ENCODE measurements around the gene POLG.

Gene POLG

GRCh38 chr15:89353991-89354390 lies 19.4 kb upstream of the POLG start:
- no peak for DNase-seq

DNA sequence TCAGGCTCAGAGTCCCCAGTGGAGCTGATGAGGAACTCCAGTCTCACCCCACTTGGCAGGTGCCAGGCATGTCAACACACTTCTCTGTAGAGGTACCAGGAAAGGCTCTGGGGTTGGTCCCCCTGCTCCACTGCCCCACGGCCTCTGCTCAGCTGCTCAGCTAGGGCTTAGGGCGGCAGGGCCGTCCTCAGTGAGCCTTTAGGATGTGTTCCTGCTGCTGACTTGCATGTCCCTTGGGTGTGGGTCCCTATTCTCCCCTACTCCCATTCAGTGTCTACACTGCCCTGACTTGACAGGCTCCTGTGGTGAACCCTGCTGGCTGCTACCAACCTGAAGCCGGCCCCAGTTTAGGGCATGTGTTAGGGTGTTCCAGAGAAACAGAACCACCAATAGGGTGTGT lies 17.9 kb upstream of the POLG start:
- DNase-seq, result no peak

GRCh38 chr15:89349206-89349558 lies 14.6 kb upstream of the POLG start:
- no peak for DNase-seq

- DNase-seq, result peak; percentile 5
Measured at GRCh38 chr15:89346516-89347231, 12.1 kb upstream of the POLG start.

DNA sequence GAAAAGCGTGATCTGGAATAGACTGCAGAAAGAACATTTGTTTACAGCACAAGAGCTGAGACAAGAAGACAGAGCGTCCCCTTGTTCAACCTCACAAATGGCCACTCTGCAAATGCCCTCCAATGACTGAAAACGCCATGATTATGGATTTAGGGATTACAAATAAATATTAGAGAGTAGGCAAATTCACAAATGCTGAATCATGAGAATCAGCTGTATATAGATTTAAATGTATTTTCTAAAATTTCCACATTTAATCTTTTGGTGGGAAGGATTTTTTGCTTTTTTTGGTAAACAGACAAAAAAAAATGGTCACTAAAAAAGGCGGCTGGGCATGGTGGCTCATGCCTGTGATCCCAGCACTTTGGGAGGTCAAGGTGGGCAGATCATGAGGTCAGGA lies 10.6 kb upstream of the POLG start:
- DNase-seq, result no peak

GRCh38 chr15:89342840-89343239 lies 8.2 kb upstream of the POLG start:
- no peak for DNase-seq

GRCh38 chr15:89341316-89342005 lies 6.8 kb upstream of the POLG start:
- DNase-seq, result peak; percentile 9

DNA sequence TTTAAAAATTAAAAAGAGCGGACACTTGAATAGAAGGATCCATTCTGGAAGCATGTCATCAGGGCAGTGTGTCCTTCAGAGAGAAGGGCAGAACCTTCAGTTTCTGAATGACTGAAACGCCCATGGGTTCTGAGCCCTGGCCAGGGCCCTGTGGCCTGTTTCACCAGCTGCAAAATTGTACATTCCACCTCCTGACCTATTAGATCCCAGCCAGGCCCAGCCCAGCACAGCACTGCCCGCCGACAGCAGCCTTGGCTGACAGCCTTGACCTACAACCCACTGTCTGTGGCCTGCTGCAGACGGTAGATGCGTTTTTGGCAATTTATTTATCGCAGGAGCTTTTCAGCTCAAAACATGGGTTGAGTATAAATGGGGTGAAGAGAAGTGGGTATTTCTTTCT lies 5.9 kb upstream of the POLG start:
- DNase-seq, result no peak

GRCh38 chr15:89338036-89338435 lies 3.4 kb upstream of the POLG start:
- no peak for DNase-seq

GRCh38 chr15:89335298-89336041 lies 846 bp upstream of the POLG start:
- DNase-seq, result peak; percentile 88

DNA sequence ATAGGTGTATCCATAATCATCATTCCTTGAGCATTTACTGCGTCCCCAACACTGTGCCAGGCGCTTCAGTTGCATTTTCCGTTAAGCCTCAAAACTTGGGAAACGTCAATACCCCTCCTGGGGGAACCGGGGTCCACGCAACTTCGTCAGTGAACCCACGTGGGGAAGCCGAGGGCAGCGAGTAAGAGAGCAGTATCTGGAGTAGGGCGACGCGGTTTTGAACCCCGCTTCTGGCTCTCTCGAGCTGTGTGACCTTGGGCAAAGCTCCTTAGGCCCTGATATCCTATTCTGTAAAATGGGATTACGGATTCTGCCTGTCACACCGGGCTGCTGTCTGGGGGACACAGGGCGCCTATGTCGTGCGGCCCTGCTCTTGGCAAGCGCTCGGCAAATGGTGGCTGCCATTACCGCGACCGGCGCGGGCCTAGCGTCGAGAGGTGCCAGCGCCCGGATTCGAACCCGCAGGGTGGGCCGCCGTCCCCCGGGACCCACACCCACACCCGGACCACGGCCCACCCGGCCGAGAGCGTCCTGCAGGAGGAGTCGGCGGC lies 590 bp downstream of the POLG start:
- no peak for DNase-seq

DNA sequence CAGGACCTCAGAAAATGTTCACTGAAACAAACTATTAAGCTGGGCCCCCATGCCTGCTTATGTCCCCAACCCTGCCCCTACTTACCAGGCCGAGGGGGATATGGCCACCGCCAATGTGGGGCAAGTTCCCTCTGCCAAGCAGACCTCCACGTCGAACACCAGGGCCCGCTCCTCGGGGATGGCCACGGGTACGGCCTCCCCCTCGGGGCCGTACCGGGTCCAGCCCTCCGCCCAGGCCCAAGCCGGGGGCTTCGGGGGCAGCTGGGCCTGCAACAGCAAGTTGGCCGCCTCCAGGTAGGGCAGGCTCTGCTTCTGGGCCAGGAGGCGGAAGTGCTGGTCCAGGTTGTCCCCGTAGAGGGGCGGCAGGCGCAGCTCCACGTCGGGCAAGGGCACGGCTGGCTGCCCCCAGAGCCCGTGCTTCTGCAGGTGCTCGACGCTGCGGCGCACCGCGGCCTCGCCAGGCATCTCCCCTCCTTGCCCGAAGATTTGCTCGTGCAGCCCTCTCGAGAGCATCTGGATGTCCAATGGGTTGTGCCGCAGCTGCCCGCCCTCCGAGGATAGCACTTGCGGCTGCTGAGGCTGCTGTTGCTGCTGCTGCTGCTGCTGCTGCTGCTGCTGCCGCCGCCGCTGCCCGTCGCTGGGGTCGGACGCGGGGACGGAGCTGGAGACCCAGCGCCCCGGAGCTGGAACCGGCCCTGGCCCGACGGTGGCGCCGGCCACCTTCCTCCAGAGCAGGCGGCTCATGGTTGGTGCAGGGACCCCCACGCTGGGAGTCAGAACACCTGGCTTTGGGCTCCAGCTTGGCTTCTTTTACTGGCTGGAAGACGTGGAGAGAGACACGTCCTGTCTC lies 1.4 kb downstream of the POLG start:
- DNase-seq, result no peak

DNA sequence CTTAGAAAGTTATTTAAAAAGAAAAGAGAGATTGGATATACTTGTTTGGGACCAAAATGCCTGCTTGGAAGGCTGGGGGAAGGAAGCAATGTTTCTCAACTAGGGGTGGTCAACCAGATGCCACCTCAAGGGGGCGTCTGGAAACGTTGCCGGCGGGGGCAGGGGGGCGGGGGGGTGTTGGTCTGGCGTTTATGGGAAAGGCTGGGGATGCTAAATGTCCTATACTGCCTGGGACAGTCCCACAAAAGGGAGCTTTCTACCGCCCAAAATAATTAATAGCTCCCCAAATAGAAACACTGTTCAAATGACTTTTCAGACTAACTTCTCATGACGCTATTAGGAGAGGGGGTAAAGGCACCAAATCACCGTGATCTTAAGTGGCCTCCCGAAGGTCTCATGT lies 2.2 kb downstream of the POLG start:
- DNase-seq, result peak; percentile 5

DNA sequence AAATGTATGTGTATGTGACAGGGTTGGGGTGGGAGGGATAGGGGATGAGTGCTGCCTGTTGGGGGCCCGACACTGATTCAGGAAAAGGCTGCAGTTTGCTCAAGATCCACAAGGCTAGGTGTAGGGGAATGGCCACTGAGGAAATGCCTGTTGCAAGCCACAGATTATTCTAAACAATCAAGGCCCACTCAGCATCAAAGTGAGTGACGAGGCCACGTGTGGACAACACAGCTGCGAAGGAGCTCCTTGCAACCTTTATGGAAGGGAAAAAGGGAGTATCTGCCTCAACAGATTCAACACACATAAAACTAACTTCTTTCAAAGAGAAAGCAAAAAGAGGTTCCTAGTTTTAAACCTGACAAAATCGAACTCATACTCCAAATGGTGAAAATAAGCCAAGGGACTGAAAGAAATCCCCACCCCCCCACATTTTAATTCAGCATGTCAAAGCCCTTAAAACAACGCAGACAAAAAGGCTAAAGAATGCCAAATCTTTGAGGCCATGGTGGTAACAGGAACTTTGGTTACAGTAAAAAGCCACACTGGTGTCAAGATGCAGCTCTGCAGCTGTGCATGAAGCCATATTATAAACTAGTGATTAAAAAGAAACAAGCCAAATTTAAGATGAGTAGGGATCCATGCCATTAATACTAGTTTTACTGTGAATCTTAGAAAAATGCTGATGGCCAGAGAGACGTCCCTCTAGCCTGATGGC lies 3.6 kb downstream of the POLG start:
- DNase-seq, result no peak

- DNase-seq, result peak; percentile 71
Measured at GRCh38 chr15:89330119-89330518, 4.5 kb downstream of the POLG start.

GRCh38 chr15:89329329-89330084 lies 5.1 kb downstream of the POLG start:
- peak; percentile 31 for DNase-seq

DNA sequence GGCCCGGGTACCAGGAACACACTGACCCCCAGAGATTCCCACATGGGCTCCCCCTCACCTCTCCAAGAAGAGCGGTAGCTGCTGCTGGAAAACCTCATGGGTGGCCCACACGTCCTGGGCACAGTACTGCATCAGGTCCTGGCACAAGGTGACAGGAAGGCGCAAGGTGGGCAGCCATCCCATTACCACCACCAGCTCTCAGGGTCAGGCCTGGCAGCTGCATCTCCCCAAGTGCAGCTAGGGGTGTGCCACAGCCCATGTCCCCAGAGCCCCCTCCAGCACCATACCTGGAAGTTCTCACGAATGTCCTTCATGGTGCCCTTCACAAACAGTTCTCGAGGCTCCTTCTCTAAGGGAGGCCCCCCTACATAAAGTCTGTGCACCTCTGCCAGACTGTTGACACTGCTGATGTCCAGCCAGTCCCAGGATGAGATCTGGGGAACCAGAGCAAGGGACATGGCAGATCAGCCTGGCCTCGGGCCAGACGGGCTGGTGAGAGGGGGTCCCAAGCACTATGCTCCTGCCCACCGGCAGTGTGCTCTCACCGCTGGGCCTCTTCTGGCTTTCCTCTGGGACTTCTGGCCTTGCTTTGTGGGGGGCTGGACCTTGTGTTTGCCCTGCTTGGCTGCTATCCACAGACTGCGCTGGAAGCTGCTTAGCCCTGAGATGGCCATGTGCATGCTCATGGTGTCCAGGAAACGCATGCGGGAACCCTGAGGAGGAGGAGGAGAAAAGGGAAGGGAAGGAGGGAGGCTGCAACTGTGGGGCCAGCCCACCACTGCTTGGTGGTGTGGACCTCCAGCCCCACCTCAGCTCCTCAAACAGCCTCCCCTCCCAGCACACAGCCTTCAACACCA lies 6.0 kb downstream of the POLG start:
- DNase-seq, result no peak

DNA sequence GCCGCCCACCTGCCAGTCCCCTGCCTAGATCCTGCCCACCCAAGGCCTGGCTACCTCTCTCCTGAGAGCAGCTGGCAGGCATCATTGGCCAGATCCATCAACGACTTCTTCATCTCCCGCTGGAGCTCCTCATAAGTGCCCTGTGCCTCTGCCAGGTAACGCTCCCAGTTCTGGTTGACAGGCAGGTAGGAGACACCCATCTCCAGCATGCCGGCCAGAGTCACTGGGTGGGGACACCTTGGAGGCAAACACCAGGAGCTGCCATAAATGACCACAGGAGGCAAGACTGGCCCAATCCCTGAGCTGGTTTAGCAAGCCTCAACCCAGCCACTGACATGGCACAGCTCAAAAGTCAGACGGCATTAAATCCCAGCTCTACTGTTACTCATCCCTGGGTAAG lies 7.5 kb downstream of the POLG start:
- DNase-seq, result no peak

DNA sequence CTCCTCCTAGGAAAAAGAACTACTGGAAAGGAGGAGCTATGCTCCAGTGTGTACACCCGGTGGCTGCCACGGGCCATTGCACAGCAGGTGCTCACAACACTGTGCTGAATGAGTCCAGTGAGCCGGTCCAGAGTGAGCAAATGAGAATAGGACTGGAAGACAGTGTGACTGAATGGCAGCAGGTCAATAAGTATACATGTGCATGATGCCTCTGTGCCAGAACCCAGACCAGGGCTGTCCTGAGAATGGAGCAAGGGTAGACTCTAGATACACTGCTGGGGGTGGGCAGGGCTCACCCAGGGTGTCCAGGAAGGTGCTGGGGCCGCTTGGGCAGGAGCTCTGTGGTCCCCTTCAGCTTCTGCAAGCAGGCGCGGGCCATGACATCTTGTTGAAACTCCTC lies 8.3 kb downstream of the POLG start:
- no peak for DNase-seq

DNA sequence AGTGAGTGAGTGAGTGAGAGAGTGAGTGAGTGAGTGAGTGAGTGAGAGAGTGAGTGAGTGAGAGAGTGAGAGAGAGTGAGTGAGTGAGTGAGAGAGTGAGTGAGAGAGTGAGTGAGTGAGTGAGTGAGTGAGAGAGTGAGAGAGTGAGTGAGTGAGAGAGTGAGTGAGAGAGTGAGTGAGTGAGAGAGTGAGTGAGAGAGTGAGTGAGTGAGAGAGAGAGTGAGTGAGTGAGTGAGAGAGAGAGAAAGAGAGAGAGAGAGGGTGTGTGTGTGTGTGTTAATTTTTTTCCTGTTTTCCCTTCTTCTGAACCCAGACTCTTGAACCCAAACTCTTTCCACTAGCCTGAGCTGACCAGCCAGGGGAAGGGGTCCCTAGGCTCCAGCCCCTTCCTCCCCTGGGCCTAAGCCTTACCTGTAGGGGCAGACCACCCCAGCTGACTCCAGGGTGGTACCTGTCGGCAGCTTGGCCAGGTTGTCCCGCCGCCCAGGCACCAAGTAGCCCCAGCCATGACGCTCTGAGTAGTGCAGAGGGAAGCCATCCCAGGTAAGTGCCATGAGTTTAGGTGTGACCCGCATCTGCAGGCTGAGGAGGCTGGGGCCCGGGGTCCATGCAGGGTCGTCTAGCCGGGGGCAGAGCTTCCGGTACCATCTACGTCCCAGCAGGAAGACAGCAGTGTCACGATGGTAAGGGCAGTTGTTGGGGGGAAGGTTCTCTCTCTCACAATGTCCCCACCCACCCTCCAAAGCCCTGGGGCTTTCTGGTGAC lies 9.4 kb downstream of the POLG start:
- DNase-seq, result no peak

Data from NCI-H69 (cell line).